Activated CD4-positive, alpha-beta T cell treated with anti-CD3 and anti-CD28 coated beads, Interleukin-2, amount 10 ng/mL, durations not matched to agents 24 days and 14 days (primary cell): ENCODE measurements around the gene LIPM. TPM values are rescaled to one million over a fixed set of nuclear protein-coding genes. Genes with fewer than 3 reads are reported as not detected.
"Not testable (repeated sequence)": the region's sequence is repeated elsewhere in the genome, so short reads cannot be mapped to it uniquely, and the experiment has no call there.

Source experiments
- DNase-seq: peaks from one replicate; pipeline ENCODE4 v3.0.0; 2022
- H3K27ac Mint-ChIP-seq: one replicate; pipeline ENCODE4 v1.8.0; 2022; ENCODE audit warnings: mild to moderate bottlenecking, mixed read lengths
- H3K27me3 Mint-ChIP-seq: one replicate; pipeline ENCODE4 v1.8.0; 2022; ENCODE audit warnings: mixed read lengths
- H3K36me3 Mint-ChIP-seq: one replicate; pipeline ENCODE4 v1.8.0; 2022; ENCODE audit warnings: low read depth, mild to moderate bottlenecking, mixed read lengths
- H3K4me1 Mint-ChIP-seq: one replicate; pipeline ENCODE4 v1.8.0; 2021; ENCODE audit warnings: mixed read lengths
- H3K4me3 Mint-ChIP-seq: one replicate; pipeline ENCODE4 v1.8.0; 2022; ENCODE audit warnings: mild to moderate bottlenecking, moderate library complexity, mixed read lengths
- H3K9me3 Mint-ChIP-seq: one replicate; pipeline ENCODE4 v1.8.0; 2021; ENCODE audit warnings: mixed read lengths
- intact Hi-C: fragments of 100-400 bp; cut with micrococcal nuclease; formaldehyde crosslinking; loops from one replicate; pipeline ENCODE4 v1.15.1; 2023
- total RNA-seq: library from RNA; stranded (reverse); gene quantifications from 2 replicates; pipeline ENCODE4 v1.2.3, GENCODE V29; 2022

Gene LIPM
- total RNA-seq, 1 donor from 2014 or later: not detected

DNA sequence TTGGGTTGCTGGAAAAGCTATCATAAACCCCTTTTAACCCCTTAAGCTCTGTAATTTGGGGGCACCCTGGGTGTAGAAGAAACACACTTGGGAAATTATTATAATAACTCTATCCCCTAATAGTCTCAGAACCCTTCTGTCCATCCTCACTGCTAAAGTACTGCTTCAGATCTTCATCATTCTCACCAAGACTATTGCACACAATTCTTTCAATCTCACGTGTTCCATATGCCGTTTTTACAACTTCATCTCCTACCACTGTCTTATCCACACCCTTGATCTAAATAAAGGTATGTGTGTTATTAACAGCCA is 33.3 kb downstream of the LIPM start:
- no peak overlapping the region for H3K4me3 Mint-ChIP-seq
- intact Hi-C loops: loop anchor here (1.0 to 5.0 kb wide), 8 partner anchors 11 to 381 kb away; partner anchors contain the start of genes FAS and STAMBPL1
- no peak overlapping the region for H3K27ac Mint-ChIP-seq
- DNase-seq: no peak
- H3K4me1 Mint-ChIP-seq: peaks cover 27% of the 10 kb centered on the region
- no peaks in the 10 kb centered on the region for H3K27me3 Mint-ChIP-seq
- no peaks in the 10 kb centered on the region for H3K9me3 Mint-ChIP-seq
- no peaks in the 10 kb centered on the region for H3K36me3 Mint-ChIP-seq

DNA sequence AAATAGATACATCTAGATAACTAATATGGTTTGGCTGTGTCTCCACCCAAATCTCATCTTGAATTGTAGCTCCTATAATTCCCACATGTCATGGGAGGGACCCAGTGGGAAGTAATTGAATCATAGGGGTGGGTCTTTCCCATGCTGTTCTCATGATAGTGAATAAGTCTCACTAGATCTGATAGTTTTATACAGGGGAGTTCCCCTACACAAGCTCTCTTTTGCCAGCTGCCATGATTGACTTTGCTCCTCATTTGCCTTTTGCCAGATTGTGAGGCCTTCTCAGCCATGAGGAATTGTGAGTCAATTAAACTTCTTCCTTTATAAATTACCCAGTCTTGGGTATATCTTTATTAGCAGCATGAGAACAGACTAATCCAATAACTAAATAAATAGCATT is 35.1 kb downstream of the LIPM start:
- not testable (repeated sequence) for H3K27ac Mint-ChIP-seq, H3K36me3 Mint-ChIP-seq, DNase-seq, H3K4me3 Mint-ChIP-seq, H3K9me3 Mint-ChIP-seq, H3K27me3 Mint-ChIP-seq
- H3K4me1 Mint-ChIP-seq: peaks cover 25% of the 10 kb centered on the region
- intact Hi-C loops: loop anchor here (5.0 kb wide), 3 partner anchors 155 to 380 kb away; partner anchors contain the start of gene FAS

- H3K27me3 Mint-ChIP-seq: peaks cover 5% of the 10 kb centered on the region
- H3K36me3 Mint-ChIP-seq: no peaks in the 10 kb centered on the region
- intact Hi-C loops: loop anchor here (5.0 kb wide), 3 partner anchors 153 to 378 kb away; partner anchors contain the start of gene FAS
- no peak overlapping the region for H3K4me3 Mint-ChIP-seq
- DNase-seq: no peak
- peaks cover 14% of the 10 kb centered on the region for H3K4me1 Mint-ChIP-seq
- no peak overlapping the region for H3K27ac Mint-ChIP-seq
- H3K9me3 Mint-ChIP-seq: no peaks in the 10 kb centered on the region
Observed at GRCh38 chr10:88838766-88839350, 36.3 kb downstream of the LIPM start.

- Mint-ChIP-seq H3K36me3 (no peaks in the 10 kb centered on the region), H3K4me3 (no peak overlapping the region), H3K4me1 (peaks cover 13% of the 10 kb centered on the region), H3K27ac (no peak overlapping the region), H3K27me3 (peaks cover 12% of the 10 kb centered on the region), H3K9me3 (no peaks in the 10 kb centered on the region)
- intact Hi-C loops: no loop called here
- no peak for DNase-seq
Observed at GRCh38 chr10:88840104-88840503, 37.6 kb downstream of the LIPM start.

- intact Hi-C loops: no loop called here
- no peaks in the 10 kb centered on the region for H3K9me3 Mint-ChIP-seq
- H3K4me3 Mint-ChIP-seq: no peak overlapping the region
- no peak for DNase-seq
- no peaks in the 10 kb centered on the region for H3K36me3 Mint-ChIP-seq
- peaks cover 13% of the 10 kb centered on the region for H3K4me1 Mint-ChIP-seq
- H3K27ac Mint-ChIP-seq: no peak overlapping the region
- peaks cover 18% of the 10 kb centered on the region for H3K27me3 Mint-ChIP-seq
Observed at GRCh38 chr10:88840881-88841280, 38.4 kb downstream of the LIPM start.

- Mint-ChIP-seq H3K4me1 (peaks cover 13% of the 10 kb centered on the region), H3K27ac (no peak overlapping the region), H3K9me3 (no peaks in the 10 kb centered on the region), H3K27me3 (peaks cover 18% of the 10 kb centered on the region), H3K36me3 (no peaks in the 10 kb centered on the region), H3K4me3 (no peak overlapping the region)
- intact Hi-C loops: no loop called here
- DNase-seq: no peak
Observed at GRCh38 chr10:88841316-88842111, 39.0 kb downstream of the LIPM start.

DNA sequence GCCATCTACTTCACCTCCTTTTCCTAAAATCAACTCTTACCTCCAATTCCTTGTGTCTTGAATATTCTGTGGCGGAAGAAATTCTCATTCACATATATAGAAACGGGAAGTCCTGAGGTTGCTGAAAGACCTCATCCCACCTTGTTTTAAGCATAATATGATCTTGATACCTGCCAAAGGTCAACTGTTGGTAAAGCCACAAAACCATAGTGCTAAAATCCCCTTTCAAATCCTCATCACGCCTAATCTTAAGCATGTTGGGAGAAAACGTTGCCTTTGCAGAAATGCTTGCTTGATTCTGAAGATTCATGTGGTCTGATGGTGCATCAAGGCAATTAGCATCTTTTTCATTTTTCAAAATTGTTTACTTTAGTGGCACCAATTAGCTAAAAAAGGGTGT is 40.6 kb downstream of the LIPM start:
- H3K4me1 Mint-ChIP-seq: peaks cover 13% of the 10 kb centered on the region
- no peak for DNase-seq
- no peak overlapping the region for H3K4me3 Mint-ChIP-seq
- H3K9me3 Mint-ChIP-seq: no peaks in the 10 kb centered on the region
- intact Hi-C loops: no loop called here
- no peak overlapping the region for H3K27ac Mint-ChIP-seq
- peaks cover 18% of the 10 kb centered on the region for H3K27me3 Mint-ChIP-seq
- H3K36me3 Mint-ChIP-seq: no peaks in the 10 kb centered on the region

DNA sequence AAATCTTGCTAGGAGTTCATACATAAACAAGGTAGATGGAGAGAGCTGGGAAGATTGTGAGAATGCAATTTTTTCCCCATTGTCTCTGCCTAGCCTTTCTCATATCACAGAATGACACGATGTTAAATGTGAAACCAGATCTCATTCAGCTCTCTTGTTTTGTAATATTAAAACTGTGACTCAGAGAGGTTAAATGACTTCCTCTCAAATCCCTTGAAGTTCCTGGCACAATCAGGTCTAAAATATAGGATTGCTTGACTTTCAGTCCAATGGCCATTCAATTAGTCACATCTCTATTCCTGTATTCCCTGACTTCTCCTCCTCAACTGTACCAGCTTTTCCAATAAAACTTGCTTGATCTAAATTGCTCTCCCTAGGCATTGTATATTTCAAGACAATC is 46.0 kb downstream of the LIPM start:
- Mint-ChIP-seq H3K9me3 (no peaks in the 10 kb centered on the region), H3K4me3 (peak overlapping the region; percentile 22), H3K36me3 (no peaks in the 10 kb centered on the region), H3K4me1 (peaks cover 21% of the 10 kb centered on the region), H3K27me3 (peaks cover 15% of the 10 kb centered on the region), H3K27ac (peak overlapping the region; percentile 69)
- intact Hi-C loops: loop anchor here (1.0 kb wide), 4 partner anchors 10 to 53 kb away; partner anchors contain the start of gene STAMBPL1
- DNase-seq: no peak

- Mint-ChIP-seq H3K36me3 (no peaks in the 10 kb centered on the region), H3K9me3 (no peaks in the 10 kb centered on the region), H3K27me3 (peaks cover 10% of the 10 kb centered on the region), H3K4me3 (no peak overlapping the region), H3K4me1 (peaks cover 22% of the 10 kb centered on the region), H3K27ac (peak overlapping the region; percentile 69)
- intact Hi-C loops: no loop called here
- DNase-seq: no peak
Observed at GRCh38 chr10:88849234-88849633, 46.7 kb downstream of the LIPM start.

DNA sequence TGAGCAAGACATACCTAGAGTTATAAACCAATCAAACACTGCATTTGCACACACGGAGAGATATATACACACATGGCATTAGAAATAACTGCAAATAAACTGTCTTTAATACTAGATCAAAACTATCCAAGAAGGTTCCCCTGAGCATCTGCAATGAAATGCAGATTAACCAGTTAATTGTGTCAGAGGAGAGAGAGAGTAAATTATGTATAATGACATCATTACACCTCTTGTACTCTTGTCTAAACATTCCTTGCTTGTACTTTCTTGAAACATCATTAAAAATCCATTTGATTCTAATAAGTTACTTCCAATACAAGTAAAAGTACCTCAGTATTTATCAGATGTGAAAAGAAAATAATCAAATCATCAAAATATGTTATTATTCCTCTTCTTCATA is 48.2 kb downstream of the LIPM start:
- no peaks in the 10 kb centered on the region for H3K9me3 Mint-ChIP-seq
- H3K27me3 Mint-ChIP-seq: peaks cover 3% of the 10 kb centered on the region
- peaks cover 25% of the 10 kb centered on the region for H3K4me1 Mint-ChIP-seq
- no peak for DNase-seq
- no peak overlapping the region for H3K27ac Mint-ChIP-seq
- no peak overlapping the region for H3K4me3 Mint-ChIP-seq
- H3K36me3 Mint-ChIP-seq: no peaks in the 10 kb centered on the region
- intact Hi-C loops: no loop called here

- intact Hi-C loops: no loop called here
- DNase-seq: no peak
Observed at GRCh38 chr10:88851706-88852105, 49.2 kb downstream of the LIPM start, which contains the start of gene ANKRD22. ANKRD22 (minus strand) TSS chr10:88851844; CDS start chr10:88851607, 237 bp downstream.

GRCh38 chr10:88852327-88852726 is 49.8 kb downstream of the LIPM start:
- H3K4me1 Mint-ChIP-seq: peaks cover 25% of the 10 kb centered on the region
- intact Hi-C loops: no loop called here
- peaks cover 4% of the 10 kb centered on the region for H3K9me3 Mint-ChIP-seq
- no peak for DNase-seq
- no peak overlapping the region for H3K4me3 Mint-ChIP-seq
- H3K27me3 Mint-ChIP-seq: peaks cover 7% of the 10 kb centered on the region
- H3K36me3 Mint-ChIP-seq: no peaks in the 10 kb centered on the region
- no peak overlapping the region for H3K27ac Mint-ChIP-seq

More at GRCh38 chr10:88851706-88852105, 49.2 kb downstream of the LIPM start, which contains the start of gene ANKRD22:
- H3K27ac Mint-ChIP-seq: no peak within 1 kb of the TSS
- peaks cover 3% of the 10 kb centered on the region for H3K27me3 Mint-ChIP-seq
- H3K9me3 Mint-ChIP-seq: peaks cover under 1% of the 10 kb centered on the region
- H3K4me1 Mint-ChIP-seq: peaks cover 25% of the 10 kb centered on the region
- H3K36me3 Mint-ChIP-seq: no peaks in the 10 kb centered on the region
- H3K4me3 Mint-ChIP-seq: no peak within 1 kb of the TSS

DNA sequence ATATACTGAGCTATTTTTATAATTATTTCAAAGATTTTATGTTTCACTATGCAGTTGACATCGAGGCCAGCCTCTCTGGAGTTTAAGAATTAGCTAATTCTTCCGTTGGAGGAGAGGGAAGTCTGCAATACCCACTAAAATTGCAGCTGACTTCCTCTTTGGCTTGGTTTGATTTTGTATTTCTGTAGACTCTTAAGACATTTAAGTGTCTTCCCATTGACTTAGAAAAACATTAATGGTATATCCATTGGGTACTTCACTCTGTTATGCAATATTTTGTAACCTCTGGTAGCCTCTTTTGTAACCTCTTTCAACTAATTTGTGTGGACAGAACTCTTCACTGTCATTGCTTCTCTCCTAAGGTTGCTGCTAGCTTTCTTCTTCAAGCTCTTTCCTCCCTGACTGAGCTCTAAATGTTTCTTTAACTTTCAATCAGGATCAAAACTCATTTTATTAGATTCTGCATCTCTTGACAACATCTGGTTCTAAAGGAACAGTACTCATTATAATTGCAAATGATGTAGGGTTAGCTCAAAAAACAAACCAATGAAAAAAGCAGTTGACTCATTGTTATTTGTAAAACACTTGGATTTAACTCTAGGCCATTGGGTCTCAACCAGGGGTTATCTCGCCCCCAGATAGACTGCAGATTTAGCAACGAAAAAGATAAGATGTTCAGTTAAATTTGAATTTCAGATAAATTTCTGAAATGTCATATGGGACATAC is 50.8 kb downstream of the LIPM start:
- no peak overlapping the region for H3K4me3 Mint-ChIP-seq
- H3K27ac Mint-ChIP-seq: no peak overlapping the region
- H3K36me3 Mint-ChIP-seq: no peaks in the 10 kb centered on the region
- peaks cover 23% of the 10 kb centered on the region for H3K4me1 Mint-ChIP-seq
- DNase-seq: no peak
- H3K9me3 Mint-ChIP-seq: peaks cover 4% of the 10 kb centered on the region
- intact Hi-C loops: no loop called here
- H3K27me3 Mint-ChIP-seq: peaks cover 7% of the 10 kb centered on the region

DNA sequence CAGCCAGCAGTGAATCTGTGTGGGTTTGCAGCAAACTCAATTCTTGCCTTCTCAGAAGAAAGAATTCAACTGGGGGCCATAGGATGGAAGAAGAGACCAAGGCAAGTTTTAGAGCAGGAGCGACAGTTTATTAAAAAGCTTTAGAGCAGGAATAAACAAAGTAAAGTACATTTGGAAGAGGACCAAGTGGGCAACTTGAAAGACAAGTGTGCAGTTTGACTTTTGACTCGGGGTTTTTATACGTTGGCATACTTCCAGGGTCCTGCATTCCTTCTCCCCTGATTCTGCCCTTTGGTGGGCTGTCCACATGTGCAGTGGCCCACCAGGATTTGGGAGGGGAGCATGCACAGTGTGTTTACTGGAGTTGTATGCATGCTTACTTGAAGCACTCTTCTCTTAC is 52.2 kb downstream of the LIPM start:
- intact Hi-C loops: no loop called here
- no peak overlapping the region for H3K27ac Mint-ChIP-seq
- no peaks in the 10 kb centered on the region for H3K36me3 Mint-ChIP-seq
- peaks cover 13% of the 10 kb centered on the region for H3K4me1 Mint-ChIP-seq
- no peak for DNase-seq
- H3K9me3 Mint-ChIP-seq: peaks cover 4% of the 10 kb centered on the region
- H3K4me3 Mint-ChIP-seq: no peak overlapping the region
- peaks cover 7% of the 10 kb centered on the region for H3K27me3 Mint-ChIP-seq
